ENCODE data around the gene ALPL. TPM values are rescaled to one million over a fixed set of nuclear protein-coding genes. Genes with fewer than 3 reads are reported as not detected.

Gene ALPL
- total RNA-seq, 1 experiment from 2014 or later = 84.8 TPM

GRCh38 chr1:21613072-21613867 is 104.0 kb downstream of the ALPL start:
- no peaks in the 10 kb centered on the region; a peak in 1 of 5 replicates for H3K9me3 Mint-ChIP-seq
- no peak overlapping the region for H3K27ac ChIP-seq (ENCODE audit: insufficient read length, low read depth, low read length)
- H4K91ac ChIP-seq (ENCODE audit: insufficient read length, low read depth, low read length) = no peak overlapping the region
- WGBS (ENCODE audit: extremely low coverage, insufficient read length, low lambda C conversion rate) = no CpG with 5 or more reads among the region's 19 CpGs
- H3K36me3 Mint-ChIP-seq (ENCODE audit: insufficient read depth in 1 of 3, low read depth in 3 of 3) = no peaks in the 10 kb centered on the region; a peak in 2 of 7 replicates
- H4K20me1 ChIP-seq (ENCODE audit: control insufficient read depth, insufficient read depth, insufficient read length) = no peaks in the 10 kb centered on the region
- no peaks in the 10 kb centered on the region for H3K4me1 ChIP-seq (ENCODE audit: insufficient read depth, low read length)
- H3K23ac ChIP-seq (ENCODE audit: insufficient read length, low read depth, low read length) = no peak overlapping the region
- no peak overlapping the region for H3K18ac ChIP-seq (ENCODE audit: insufficient read length, low read depth, low read length)
- no peak overlapping the region for H3K4ac ChIP-seq (ENCODE audit: low read depth, low read length)
- no peak overlapping the region for H2BK20ac ChIP-seq (ENCODE audit: low read depth, low read length, poor library complexity, severe bottlenecking)
- H3T11ph ChIP-seq (ENCODE audit: low read length) = no peak overlapping the region
- H3K23me2 ChIP-seq (ENCODE audit: insufficient read length, low read depth, low read length, poor library complexity, severe bottlenecking) = no peaks in the 10 kb centered on the region
- TF ChIP-seq CTCF (conservative IDR thresholded peaks at IDR 0.05) = no peak
- H3K27me3 Mint-ChIP-seq (ENCODE audit: low read depth) = no peaks in the 10 kb centered on the region
- H2BK12ac ChIP-seq (ENCODE audit: insufficient read length, low read depth, low read length) = no peak overlapping the region
- H4K5ac ChIP-seq (ENCODE audit: insufficient read length, low read depth, low read length) = no peak overlapping the region
- no peak overlapping the region for H2BK120ac ChIP-seq (ENCODE audit: low read depth, low read length, poor library complexity, severe bottlenecking)
- no peaks in the 10 kb centered on the region for H3K79me1 ChIP-seq (ENCODE audit: insufficient read depth, low read depth, low read length, poor library complexity, severe bottlenecking)
- no peak overlapping the region for H3K9ac ChIP-seq (ENCODE audit: extremely low read depth, insufficient read length, low read length)
- no peak overlapping the region for H3K4me3 Mint-ChIP-seq
- no peaks in the 10 kb centered on the region for H3K27me3 ChIP-seq (ENCODE audit: insufficient read depth, low read length)
- H3K27ac Mint-ChIP-seq = no peak overlapping the region; a peak in 1 of 7 replicates
- H4K8ac ChIP-seq (replicated peaks; ENCODE audit: insufficient read length, low read depth, low read length) = no peak overlapping the region
- DNase-seq = no peak
- H3K79me2 ChIP-seq (ENCODE audit: insufficient read depth, low read length) = no peaks in the 10 kb centered on the region
- no peak overlapping the region for H3K4me2 ChIP-seq (ENCODE audit: insufficient read depth, insufficient read length, low read length)
- no peaks in the 10 kb centered on the region for H3K9me3 ChIP-seq (ENCODE audit: control insufficient read depth, low read depth, low read length)
- peaks cover 0 to 6% of the 10 kb centered on the region in 2 experiments; a peak in 3 of 4 replicates for H3K4me1 Mint-ChIP-seq
- no peak overlapping the region for H3K56ac ChIP-seq (ENCODE audit: insufficient read length, low read depth, low read length)
- no peak overlapping the region for H2BK5ac ChIP-seq (ENCODE audit: insufficient read length, low read length)
- H2BK15ac ChIP-seq (ENCODE audit: low read depth, low read length) = no peak overlapping the region
- no peak overlapping the region for H2AFZ ChIP-seq (ENCODE audit: low read length)
- no peak overlapping the region; the same call in 1 of the 2 replicates for H3K14ac ChIP-seq (ENCODE audit: insufficient read depth, low read length)
- no peak overlapping the region for H2AK5ac ChIP-seq (ENCODE audit: insufficient read length, low read length)
